Measurements from ENCODE around the gene CHERP. TPM values are rescaled to one million over a fixed set of nuclear protein-coding genes. Genes with fewer than 3 reads are reported as not detected.

Gene CHERP
- total RNA-seq, 2 donors from 2014 or later: 8.6 to 34.9 TPM

- ATAC-seq (no peak), DNase-seq (no peak)
- Histone ChIP-seq H3K4me3 (no peak overlapping the region), H3K27ac (no peak overlapping the region), H3K36me3 (replicated peaks in 1 of 2; ENCODE audit: insufficient read depth in 1 of 2, low read depth in 2 of 2) (peaks cover 25 to 57% of the 10 kb centered on the region in 2 donors), H3K4me1 (no peaks in the 10 kb centered on the region), H3K9me3 (no peaks in the 10 kb centered on the region), H3K27me3 (no peaks in the 10 kb centered on the region)
- 93 to 97% methylated on average over 15 to 25 of the region's 25 CpGs for WGBS, 2 donors
- intact Hi-C loops (cut with DNase I): no loop called here
- no peak for TF ChIP-seq POLR2A (IDR thresholded peaks at IDR 0.05)
- no peak for TF ChIP-seq CTCF (IDR thresholded peaks at IDR 0.05)
Measured at GRCh38 chr19:16522559-16523377, 19.5 kb downstream of the CHERP start.

- intact Hi-C loops (cut with DNase I): no loop called here
- Histone ChIP-seq H3K36me3 (replicated peaks in 1 of 2; ENCODE audit: insufficient read depth in 1 of 2, low read depth in 2 of 2) (peaks cover 25 to 55% of the 10 kb centered on the region in 2 donors), H3K4me1 (no peaks in the 10 kb centered on the region), H3K27ac (no peak overlapping the region), H3K4me3 (no peak overlapping the region), H3K27me3 (no peaks in the 10 kb centered on the region), H3K9me3 (no peaks in the 10 kb centered on the region)
- DNase-seq: no peak
- ATAC-seq: no peak
- no peak for TF ChIP-seq POLR2A (IDR thresholded peaks at IDR 0.05)
- TF ChIP-seq CTCF (IDR thresholded peaks at IDR 0.05): no peak
- 93 to 96% methylated on average over 9 to 10 of the region's 10 CpGs for WGBS, 2 donors
Measured at GRCh38 chr19:16521715-16522289, 20.4 kb downstream of the CHERP start.

- no peak for DNase-seq
- intact Hi-C loops (cut with DNase I): no loop called here
- peaks cover 25 to 48% of the 10 kb centered on the region in 2 donors for H3K36me3 ChIP-seq (replicated peaks in 1 of 2; ENCODE audit: insufficient read depth in 1 of 2, low read depth in 2 of 2)
- TF ChIP-seq POLR2A (IDR thresholded peaks at IDR 0.05) (no peak), CTCF (IDR thresholded peaks at IDR 0.05) (no peak)
- 85 to 96% methylated on average over 7 to 13 of the region's 18 CpGs for WGBS, 2 donors
- no peaks in the 10 kb centered on the region for H3K4me1 ChIP-seq
- no peaks in the 10 kb centered on the region for H3K27me3 ChIP-seq
- H3K9me3 ChIP-seq: no peaks in the 10 kb centered on the region
- no peak overlapping the region for H3K4me3 ChIP-seq
- no peak overlapping the region for H3K27ac ChIP-seq
- no peak for ATAC-seq
Measured at GRCh38 chr19:16520986-16521624, 21.1 kb downstream of the CHERP start.

GRCh38 chr19:16520074-16520973 is 21.9 kb downstream of the CHERP start:
- no peak for ATAC-seq
- intact Hi-C loops (cut with DNase I): no loop called here
- Histone ChIP-seq H3K27ac (no peak overlapping the region), H3K9me3 (no peaks in the 10 kb centered on the region), H3K36me3 (replicated peaks in 1 of 2; ENCODE audit: insufficient read depth in 1 of 2, low read depth in 2 of 2) (peaks cover 25 to 43% of the 10 kb centered on the region in 2 donors), H3K27me3 (no peaks in the 10 kb centered on the region), H3K4me3 (no peak overlapping the region), H3K4me1 (no peaks in the 10 kb centered on the region)
- 89 to 91% methylated on average over 25 to 39 of the region's 45 CpGs for WGBS, 2 donors
- TF ChIP-seq POLR2A (IDR thresholded peaks at IDR 0.05): no peak
- TF ChIP-seq CTCF (IDR thresholded peaks at IDR 0.05): no peak
- DNase-seq: no peak
